ENCODE results near the gene PJVK. TPM values are rescaled to one million over a fixed set of nuclear protein-coding genes. Genes with fewer than 3 reads are reported as not detected.

The PJVK gene
- total and polyA plus RNA-seq, 2 of the 13 experiments (the other 11 are each of a cell fraction or from before 2014, with no cell fraction given): 1.2 to 2.6 TPM

GRCh38 chr2:178478439-178479274, 27.5 kb downstream of the PJVK start, which contains the start of gene FKBP7:
TSS of gene FKBP7 (minus strand) at chr2:178478600. CDS start at chr2:178478499, 101 bp downstream.
- peaks cover 46% of the 10 kb centered on the region for H3K4me1 ChIP-seq (ENCODE audit: insufficient read depth, low read length)
- peak; percentile 67 for ATAC-seq
- peak within 1 kb of the TSS; percentile 93 for H2AFZ ChIP-seq (ENCODE audit: low read length)
- in situ Hi-C loops (cut with HindIII; ENCODE audit: extremely low pct_ligation_motif_present, low pct_unique_long_range_greater_than_20kb) (no loop called here), intact Hi-C loops (cut with micrococcal nuclease; ENCODE audit: unreplicated experiment) (loop anchor here (1.0 kb wide), 2 partner anchors 9 to 27 kb away; partner anchors contain the start of genes PJVK and PRKRA)
- no peak for FAIRE-seq
- peaks cover 9% of the 10 kb centered on the region; the same call in 1 of the 2 replicates for H4K20me1 ChIP-seq (ENCODE audit: insufficient read depth, low read length)
- no peaks in the 10 kb centered on the region; a peak in 1 of 5 replicates for H3K27me3 ChIP-seq (ENCODE audit: control insufficient read depth in 1 of 2, insufficient read depth in 2 of 2, low read length in 2 of 2)
- POLR2A ChIA-PET: interaction anchor here (1.0 to 4.6 kb wide), 7 partner anchors 9 to 64 kb away, joined by 3 to 74 read pairs (median 8); partner anchors contain the start of genes PJVK and PRKRA
- WGBS (ENCODE audit: low lambda C conversion rate): 1% methylated on average over 52 of the region's 56 CpGs
- no TSS peak for BruUV-seq (replicated peaks)
- no peaks in the 10 kb centered on the region for H3K36me3 ChIP-seq (replicated peaks in 1 of 2; ENCODE audit: control insufficient read depth in 1 of 2, insufficient read depth in 2 of 2, low read length in 2 of 2)
- no peaks in the 10 kb centered on the region for H3K9me3 ChIP-seq (ENCODE audit: low read length)
- DNase-seq (ENCODE audit: low spot score): peak; percentile 82
- H3K4me2 ChIP-seq (ENCODE audit: low read depth, low read length): peak within 1 kb of the TSS; percentile 91
- H3K79me2 ChIP-seq (ENCODE audit: insufficient read depth, low read length): peaks cover 50% of the 10 kb centered on the region
- peak within 1 kb of the TSS; percentile 86 for H3K9ac ChIP-seq (ENCODE audit: insufficient read depth, low read depth, low read length)
- H3K27ac ChIP-seq (ENCODE audit: extremely low read length, insufficient read depth, low read length): peak within 1 kb of the TSS; percentile 89
- CTCF ChIA-PET (ENCODE audit: low intra/inter-chr PET ratio, low total read pairs): interaction anchor here (1.2 kb wide), 1 partner anchor 27 kb away, joined by 4 read pairs; the partner anchor contains the start of gene PJVK
- peak within 1 kb of the TSS; percentile 80 to 91 (median 82) for H3K4me3 ChIP-seq (replicated peaks in 1 of 3; ENCODE audit: insufficient read depth in 1 of 3, low read depth in 2 of 3, low read length in 3 of 3)
- no peak; the same call in 1 of the 2 replicates for TF ChIP-seq AHR (CRISPR knock-in tag; IDR thresholded peaks at IDR 0.05)
- peak; percentile 33; the same call in 1 of the 2 replicates for TF ChIP-seq MIER2 (CRISPR knock-in tag; IDR thresholded peaks at IDR 0.05)
- TF ChIP-seq ZNF761 (CRISPR knock-in tag; conservative IDR thresholded peaks at IDR 0.05): peak; percentile 47; the same call in 1 of the 2 replicates
- TF ChIP-seq ZNF709 (CRISPR knock-in tag; IDR thresholded peaks at IDR 0.05): peak; percentile 39; the same call in 1 of the 2 replicates
- TF ChIP-seq ZNF468 (CRISPR knock-in tag; IDR thresholded peaks at IDR 0.05): peak; percentile 90; the same call in 1 of the 2 replicates
- peak; percentile 77 for TF ChIP-seq ZFY (CRISPR knock-in tag; IDR thresholded peaks at IDR 0.05)
- 0 out of 2 replicates have a peak, but pooled peaks have one; percentile 10 for TF ChIP-seq ONECUT2 (CRISPR knock-in tag; IDR thresholded peaks at IDR 0.05)
- peak; percentile 70 for TF ChIP-seq MED1 (CRISPR knock-in tag; IDR thresholded peaks at IDR 0.05)
- TF ChIP-seq HHEX (CRISPR knock-in tag; IDR thresholded peaks at IDR 0.05): 0 out of 2 replicates have a peak, but pooled peaks have one; percentile 6
- peak; percentile 75 for TF ChIP-seq ARID5B (CRISPR knock-in tag; IDR thresholded peaks at IDR 0.05)
- peak; percentile 98 for TF ChIP-seq PHF8 (CRISPR knock-in tag; IDR thresholded peaks at IDR 0.05)
- no peak for TF ChIP-seq SMARCC2 (IDR thresholded peaks at IDR 0.05)
- 0 out of 2 replicates have a peak, but pooled peaks have one; percentile 77 for TF ChIP-seq ZNF224 (CRISPR knock-in tag; IDR thresholded peaks at IDR 0.05)
- TF ChIP-seq ZNF354B (CRISPR knock-in tag; IDR thresholded peaks at IDR 0.05): no peak
- no peak for TF ChIP-seq IKZF1 (IDR thresholded peaks at IDR 0.05)
- TF ChIP-seq KDM3A (CRISPR knock-in tag; IDR thresholded peaks at IDR 0.05; ENCODE audit: low read depth): peak; percentile 72
- TF ChIP-seq ZFP36 (IDR thresholded peaks at IDR 0.05; ENCODE audit: borderline replicate concordance, low read depth, low read length, partially characterized antibody): no peak
- TF ChIP-seq ZNF740 (CRISPR knock-in tag; IDR thresholded peaks at IDR 0.05): no peak
- TF ChIP-seq ZNF563 (CRISPR knock-in tag; IDR thresholded peaks at IDR 0.05): no peak
- peak; percentile 72 for TF ChIP-seq YEATS2 (CRISPR knock-in tag; IDR thresholded peaks at IDR 0.05; ENCODE audit: borderline replicate concordance)
- TF ChIP-seq ZNF556 (CRISPR knock-in tag; IDR thresholded peaks at IDR 0.05; ENCODE audit: borderline replicate concordance): 0 out of 2 replicates have a peak, but pooled peaks have one; percentile 68
